ENCODE results near the gene CELF2.
"Not testable (repeated sequence)": the region's sequence is repeated elsewhere in the genome, so short reads cannot be mapped to it uniquely, and the experiment has no call there.

Gene CELF2

DNA sequence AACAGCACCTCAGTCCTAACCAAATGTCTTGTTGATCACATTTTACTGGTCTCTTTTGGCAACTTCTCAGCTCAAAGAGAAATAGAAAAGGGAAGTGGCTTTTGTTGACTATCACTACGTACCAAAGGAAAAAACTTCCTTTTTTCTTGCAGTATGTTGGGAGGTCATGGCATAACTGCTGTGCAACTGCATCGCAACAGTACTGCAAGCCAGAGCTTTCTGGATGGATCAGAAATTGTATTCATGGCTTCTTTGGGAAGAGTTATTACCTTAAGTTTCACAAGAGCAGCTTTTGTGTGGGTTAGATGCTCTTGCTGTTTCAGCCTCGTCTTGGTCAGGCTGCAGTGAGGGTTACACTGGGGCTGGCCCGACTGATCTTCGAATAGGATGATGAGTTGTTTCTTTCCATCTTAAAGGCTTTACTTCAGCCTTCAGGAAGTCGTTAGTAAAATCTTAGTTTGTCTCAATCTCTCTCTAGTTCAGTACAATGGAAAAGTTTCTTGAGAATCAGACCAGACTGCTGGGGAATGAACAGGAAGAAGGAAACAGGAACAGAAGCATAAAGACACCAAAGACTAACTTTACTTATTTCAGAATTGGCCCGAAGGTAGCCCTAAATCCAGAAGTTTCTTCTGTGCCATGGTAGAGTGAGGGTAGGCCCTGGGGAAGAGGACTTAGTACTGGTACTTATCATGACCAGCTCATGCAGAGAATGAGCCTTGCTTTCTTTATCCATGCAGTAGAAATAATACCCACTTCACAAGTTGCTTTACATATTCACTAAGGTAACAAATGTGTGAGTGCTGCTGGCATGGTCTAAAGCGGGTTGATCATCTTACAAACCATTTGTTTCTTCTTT lies 153.6 kb downstream of the CELF2 start:
- DNase-seq (ENCODE audit: low read depth in 2 of 2), result no peak

DNA sequence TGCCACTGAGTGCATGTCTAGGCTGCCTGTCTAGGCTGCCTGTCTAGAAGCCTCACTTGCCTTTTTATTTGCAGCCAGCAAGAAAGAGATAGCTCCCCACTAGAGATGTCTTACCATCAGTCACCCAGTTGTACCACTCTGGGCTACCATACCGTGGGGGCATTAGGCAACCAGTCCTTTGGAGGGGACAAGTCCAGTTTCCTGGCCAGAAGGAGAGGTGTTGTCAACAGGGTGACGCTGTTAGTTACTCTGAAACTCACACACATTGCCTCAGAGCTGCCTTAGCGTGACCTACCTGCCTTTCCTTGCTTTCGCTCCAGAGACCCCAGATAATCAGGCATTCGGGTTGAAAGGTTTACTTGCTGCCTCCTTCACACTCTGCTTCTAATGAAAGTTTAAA lies 155.4 kb downstream of the CELF2 start:
- DNase-seq (ENCODE audit: low read depth in 2 of 2), result no peak

DNA sequence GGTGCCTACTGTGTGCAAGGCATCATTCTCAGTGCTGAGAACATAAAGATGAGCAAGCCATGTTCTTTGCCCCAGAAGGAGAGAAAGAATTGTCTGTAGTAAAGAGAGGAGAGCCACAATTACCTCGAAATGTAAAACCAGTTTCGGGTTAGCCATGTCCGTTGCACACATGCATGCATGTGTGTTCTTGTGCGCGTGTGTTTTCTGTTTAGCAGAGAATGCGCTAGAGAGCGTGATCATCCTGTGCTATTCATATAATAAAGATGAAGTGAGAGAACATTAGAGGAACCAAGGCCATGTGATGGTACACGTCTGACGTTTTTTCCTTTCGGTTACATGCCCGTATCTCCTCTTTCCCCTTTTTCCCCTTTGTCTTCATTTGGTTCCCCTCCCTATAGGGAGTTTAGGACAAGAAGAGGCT lies 158.2 kb downstream of the CELF2 start:
- no peak for DNase-seq (ENCODE audit: low read depth in 2 of 2)

DNA sequence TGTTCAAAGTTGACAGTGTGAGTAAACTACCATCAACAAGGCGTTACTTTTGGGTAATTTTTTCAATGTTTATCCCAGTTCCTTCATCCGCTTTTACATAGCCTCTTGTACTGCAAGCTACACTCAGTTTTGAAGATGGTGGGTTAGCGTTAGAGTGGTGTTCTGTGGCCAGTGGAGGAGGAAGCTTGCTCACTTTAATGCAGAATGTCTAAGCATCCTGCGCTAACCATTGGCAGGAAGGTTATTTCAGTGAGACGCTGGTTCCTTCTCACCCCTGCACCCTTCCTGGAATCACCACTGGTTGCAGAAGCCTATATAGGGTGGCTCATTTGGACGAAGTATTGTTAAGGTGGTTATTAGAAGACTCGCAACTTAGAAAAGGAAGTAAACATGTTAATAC lies 159.1 kb downstream of the CELF2 start:
- DNase-seq (ENCODE audit: low read depth in 2 of 2), result no peak

DNA sequence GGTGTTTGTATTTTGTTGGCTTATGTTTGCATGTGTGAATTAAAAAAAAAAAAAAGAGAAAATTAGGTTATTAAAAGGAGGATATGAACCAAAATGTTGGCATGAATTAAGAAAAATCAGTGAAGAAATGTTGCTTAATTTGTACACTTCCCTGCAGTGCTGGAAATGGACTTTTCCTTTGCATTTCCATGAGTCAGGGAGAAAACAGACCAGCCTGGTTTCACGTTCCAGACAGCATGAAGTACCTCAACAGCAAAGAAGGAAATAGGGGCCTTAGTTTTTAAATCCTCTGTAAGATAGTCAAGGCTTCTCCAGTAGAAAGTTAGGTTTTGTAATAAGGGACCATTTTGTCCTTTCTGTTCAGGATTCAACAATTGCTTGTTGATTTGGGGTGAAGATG lies 159.7 kb downstream of the CELF2 start:
- DNase-seq (ENCODE audit: low read depth in 2 of 2), result no peak

DNA sequence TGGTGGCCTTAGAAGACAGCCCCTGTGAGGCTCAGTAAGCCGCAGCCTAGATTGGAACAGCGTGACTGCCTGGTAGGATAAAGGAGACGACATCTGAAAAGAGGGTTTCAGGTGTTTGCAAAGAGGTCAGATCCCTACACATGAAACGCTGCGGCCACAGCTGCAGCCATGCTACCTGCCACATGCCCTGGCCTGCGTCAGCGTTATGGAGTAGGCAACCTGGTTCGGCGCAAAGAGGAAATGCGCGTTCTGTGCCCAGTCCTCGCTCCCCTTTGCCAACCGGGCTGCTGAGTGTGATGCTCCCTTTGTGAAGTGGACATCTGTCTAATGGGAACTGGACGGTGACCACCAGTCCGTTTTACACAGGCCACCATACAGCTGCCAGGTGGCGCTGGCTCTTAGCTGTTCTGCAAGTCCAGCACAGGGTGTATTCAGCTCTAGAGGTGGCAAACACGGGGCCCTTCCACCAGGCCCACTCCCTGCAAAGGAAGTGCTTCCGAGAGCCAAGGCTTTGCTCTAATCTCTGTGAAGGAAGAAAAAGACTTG lies 160.3 kb downstream of the CELF2 start:
- peak in 1 of 2 donors; percentile 18 for DNase-seq (ENCODE audit: low read depth in 2 of 2)

DNA sequence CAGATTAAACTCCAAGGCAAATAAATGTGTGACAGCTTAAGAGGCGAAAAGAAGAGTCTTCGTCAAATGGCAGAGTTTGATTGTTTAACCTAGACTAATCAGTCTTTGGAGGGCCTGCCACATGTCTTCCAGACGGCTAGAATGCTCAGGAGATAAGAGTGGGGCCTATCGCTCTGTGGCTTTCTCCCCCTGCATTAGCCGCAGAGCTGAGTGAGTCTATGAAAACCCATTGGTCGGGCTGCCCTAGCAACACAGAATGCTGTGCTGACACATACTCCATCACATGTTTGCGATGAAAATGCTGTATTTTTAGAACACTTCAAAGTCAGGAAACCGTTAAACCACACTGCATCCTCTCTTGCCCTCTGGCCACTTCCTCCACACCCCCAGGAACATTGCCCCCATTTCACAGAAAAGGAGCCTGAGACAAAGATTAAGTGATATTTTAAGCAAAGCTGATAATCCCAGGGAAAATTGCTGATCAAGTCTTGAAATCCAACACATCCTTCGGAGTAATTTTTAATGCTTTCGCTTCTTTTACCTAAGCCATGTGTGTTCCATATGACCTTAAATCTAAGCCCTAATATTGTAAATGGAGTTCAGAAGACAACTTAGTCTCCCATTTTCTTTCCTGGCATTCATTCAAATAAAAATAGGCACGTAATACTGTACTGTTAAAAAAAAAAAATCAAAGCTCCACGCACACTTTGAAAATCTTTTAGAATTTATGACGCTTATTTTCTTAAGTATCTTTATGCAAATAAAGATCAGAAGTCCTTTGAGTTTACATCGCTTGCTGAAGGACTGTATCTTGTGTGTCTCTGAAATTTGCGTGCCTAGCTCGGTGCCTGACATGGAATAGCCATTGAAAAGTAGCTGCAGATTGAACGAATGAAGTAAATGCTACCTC lies 161.2 kb downstream of the CELF2 start:
- DNase-seq (ENCODE audit: low read depth in 2 of 2), result peak; percentile 46 to 65

DNA sequence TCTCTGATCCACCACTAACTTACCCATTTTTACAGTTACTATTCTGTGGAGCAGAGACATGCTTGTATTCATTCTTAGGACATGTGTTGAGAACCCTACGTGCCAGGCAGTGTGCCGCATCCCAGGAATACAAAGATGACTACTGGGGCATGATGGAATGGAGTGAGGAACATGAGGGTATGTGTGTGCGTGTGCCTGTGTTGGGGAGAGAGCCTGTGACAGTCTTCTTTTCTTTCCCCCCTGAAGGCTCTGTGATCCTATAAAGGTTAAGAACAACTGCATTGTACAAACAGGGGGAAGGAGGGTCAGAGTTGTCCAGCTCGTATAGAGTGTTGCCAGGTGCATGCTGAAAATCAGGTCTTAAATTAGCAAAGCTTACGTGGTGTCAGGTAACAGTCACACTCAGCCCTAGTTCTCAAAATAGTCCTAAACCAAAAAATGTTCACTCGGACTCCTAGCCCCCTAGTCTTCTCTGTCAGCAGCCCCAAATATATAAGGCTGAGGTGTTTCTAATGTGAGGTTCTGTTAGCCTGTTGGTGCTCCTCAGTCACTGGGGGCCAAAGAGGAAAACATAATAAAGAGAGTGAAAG lies 161.9 kb downstream of the CELF2 start:
- no peak for DNase-seq (ENCODE audit: low read depth in 2 of 2)

DNA sequence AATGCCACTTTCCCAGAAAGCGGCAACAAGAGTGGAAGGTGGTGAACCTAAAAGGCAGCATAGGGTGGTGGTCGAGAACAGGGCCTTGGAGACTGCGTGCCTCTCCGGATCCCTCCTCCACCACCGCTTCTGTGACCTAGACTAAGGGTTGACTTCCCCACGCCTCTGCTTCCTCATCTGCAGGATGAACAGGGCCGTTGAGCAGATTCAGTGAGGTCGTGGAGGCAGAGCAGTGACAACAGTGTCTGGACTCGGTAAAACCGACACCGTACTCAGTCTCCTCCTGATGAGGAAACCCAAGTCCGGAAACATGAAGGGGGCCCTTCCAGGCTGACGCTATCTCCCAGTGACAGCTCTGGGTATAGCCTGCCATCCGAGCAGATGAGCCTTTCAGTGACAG lies 162.6 kb downstream of the CELF2 start:
- DNase-seq (ENCODE audit: low read depth in 2 of 2), result peak in 1 of 2 donors; percentile 23

DNA sequence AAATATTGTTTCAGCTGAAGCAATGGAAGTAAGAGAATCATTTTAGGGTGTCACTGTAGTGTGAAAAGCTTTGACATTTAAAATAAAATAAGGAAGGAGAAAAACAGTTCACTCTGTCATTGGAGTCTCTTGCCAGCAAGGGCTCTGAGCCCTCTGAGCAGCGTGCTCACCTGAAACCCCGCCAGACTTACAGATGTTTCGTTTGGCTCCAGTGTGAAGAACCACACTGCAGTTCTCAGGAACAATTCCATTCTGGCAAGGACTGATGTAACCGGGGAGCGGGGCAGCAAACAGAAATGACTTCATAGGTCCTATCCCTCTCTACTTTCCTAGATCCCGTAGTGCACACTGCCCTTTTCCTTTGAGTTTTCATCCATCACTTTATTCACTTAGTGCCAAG lies 164.3 kb downstream of the CELF2 start:
- DNase-seq (ENCODE audit: low read depth in 2 of 2), result no peak

DNA sequence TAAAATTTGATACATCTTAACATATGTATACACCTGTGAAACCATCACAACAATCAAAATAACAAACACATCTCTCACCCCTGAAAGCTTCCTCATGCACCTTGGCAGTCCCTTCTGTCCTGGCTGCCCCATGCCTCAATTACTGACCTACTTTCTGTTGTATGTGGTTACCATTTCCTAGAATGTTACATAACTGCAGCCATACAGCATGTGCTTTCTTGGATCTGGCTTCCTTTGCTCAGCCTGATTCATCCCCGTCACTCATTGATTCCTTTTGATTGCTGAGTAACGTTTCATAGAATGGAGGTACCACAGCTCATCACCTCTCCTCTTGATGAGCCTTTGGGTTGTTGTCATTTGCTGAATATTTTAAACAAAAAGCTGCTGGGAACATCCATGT lies 165.3 kb downstream of the CELF2 start:
- DNase-seq (ENCODE audit: low read depth in 2 of 2), result no peak

DNA sequence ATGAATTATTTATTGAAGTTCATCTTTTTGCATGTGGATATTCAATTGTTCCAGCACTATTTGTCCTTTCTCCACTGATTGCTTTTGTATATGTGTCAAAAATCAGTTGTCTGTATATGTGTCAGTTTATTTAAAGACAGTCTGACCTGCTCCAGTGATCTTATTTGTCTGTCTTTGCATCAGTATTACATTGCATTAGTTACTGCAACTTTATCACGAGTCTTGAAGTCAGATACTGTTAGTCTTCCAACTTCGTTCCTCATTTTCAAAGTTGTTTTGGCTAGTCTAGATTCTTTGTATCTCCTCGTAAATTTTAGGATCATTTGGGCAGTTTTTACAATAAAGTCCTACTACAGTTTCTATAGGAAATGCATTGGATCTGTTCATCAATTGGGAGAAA lies 166.4 kb downstream of the CELF2 start:
- no peak for DNase-seq (ENCODE audit: low read depth in 2 of 2)

DNA sequence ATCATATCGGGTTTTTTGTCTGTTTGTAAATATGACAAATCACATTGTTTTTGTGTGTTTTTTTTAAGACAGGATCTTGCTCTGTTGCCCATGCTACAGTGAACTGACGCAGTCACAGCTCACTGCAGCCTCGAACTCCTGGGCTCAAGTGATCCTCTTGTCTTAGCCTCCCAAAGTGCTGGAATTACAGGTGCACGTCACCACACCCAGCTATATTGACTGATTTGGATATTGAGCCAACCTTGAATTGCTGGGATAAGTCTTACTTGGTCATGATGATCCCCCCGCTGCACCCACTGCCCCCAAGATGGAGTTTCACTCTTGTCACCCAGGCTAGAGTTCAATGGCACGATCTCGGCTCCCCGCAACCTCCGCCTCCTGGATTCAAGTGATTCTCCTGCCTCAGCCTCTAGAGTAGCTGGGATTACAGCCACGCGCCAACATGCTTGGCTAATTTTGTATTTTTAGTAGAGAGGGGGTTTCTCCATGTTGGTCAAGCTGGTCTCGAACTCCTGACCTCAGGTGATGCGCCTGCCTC lies 167.5 kb downstream of the CELF2 start:
- not testable (repeated sequence) for DNase-seq (ENCODE audit: low read depth in 2 of 2)

DNA sequence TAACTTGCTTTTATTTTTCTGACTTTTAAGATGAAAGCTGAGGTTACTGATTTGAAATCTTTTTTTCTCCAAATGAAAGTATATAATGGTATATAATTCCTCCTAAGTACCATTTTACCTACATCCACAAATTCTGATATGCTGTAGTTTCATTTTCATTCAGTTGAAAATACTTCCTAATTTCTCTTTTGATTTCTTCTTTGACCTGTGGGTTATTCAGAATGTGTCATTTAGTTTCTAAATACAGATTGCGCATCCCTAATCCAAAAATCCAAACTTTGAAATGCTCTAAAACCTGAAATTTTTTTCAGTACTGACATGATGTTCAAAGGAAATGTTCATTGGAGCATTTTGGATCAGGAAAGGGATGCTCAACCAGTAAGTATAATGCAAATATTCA lies 168.7 kb downstream of the CELF2 start:
- DNase-seq (ENCODE audit: low read depth in 2 of 2), result no peak

DNA sequence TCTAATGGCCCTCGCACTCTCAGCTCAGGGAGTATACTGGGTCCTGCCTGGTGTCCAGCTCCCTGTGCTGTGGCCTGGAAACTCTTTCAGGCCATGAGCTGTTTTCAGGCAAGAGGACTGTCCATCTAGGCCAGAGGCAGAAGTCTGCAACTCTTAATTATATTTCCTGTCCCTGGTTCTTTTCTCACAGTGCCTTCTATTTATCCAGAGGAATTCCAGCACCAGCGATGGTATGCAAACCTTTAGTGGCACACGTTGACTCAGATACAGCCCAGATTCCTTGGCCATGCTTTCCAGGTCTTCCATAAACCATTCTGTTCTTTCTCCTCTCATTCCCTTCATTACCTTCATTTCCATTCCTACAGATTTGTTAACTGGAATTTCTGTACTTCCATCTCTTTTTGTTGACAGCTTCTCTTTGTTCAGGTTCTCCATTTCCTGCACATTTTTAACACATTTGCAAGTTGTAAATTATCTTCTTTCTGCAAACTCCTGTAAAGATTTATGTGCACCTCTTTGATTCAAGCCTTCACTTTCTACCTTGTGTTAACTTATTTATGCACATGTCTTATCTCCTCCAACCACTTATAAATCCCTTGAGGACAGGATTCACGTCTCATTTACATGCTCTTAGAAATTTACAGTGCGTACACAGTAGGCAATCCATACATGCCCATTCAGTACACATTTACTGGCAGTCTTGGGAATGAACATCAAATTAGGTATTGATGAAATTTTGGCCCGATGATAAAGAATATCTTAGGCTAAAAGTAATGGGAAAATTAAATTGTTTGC lies 172.1 kb downstream of the CELF2 start:
- no peak for DNase-seq (ENCODE audit: low read depth in 2 of 2)

DNA sequence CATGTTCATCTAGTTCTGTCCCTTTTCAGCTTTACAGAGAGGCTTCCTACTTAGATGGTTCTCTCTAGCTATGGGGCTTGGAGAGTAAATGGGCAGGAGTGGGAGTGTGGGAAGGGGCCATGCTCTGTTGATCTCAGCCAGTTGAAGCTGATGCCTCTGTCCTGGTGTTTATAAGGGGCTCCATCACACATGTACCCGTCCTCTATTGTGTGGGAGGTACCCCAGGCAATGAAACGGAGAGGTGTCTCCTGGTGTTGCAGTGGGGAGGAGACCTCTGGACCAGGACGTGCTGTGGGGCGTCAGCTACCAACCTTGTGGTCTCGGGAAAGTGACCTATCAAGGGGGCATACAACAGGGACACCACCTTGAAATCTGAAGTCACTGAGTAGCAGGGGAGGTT lies 173.5 kb downstream of the CELF2 start:
- no peak for DNase-seq (ENCODE audit: low read depth in 2 of 2)

DNA sequence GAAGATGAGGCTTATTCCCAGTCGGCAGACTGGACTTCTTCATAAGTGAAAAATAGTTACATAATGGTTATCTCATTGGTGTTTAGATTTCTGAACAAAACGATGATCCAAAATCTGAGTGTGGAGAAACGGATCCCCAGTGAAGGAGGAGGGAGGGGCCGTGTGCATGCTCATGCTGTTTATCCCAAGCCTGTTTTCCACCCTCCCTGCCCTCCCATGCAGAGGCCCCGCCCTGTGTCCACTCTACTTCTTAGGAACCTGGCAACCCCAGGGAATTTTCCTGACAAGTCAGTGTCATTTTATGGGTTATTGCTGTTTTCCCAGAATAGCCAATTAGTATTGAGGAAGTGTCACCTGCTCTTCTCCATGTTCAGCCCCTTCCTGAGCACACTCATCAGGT lies 174.0 kb downstream of the CELF2 start:
- no peak for DNase-seq (ENCODE audit: low read depth in 2 of 2)

DNA sequence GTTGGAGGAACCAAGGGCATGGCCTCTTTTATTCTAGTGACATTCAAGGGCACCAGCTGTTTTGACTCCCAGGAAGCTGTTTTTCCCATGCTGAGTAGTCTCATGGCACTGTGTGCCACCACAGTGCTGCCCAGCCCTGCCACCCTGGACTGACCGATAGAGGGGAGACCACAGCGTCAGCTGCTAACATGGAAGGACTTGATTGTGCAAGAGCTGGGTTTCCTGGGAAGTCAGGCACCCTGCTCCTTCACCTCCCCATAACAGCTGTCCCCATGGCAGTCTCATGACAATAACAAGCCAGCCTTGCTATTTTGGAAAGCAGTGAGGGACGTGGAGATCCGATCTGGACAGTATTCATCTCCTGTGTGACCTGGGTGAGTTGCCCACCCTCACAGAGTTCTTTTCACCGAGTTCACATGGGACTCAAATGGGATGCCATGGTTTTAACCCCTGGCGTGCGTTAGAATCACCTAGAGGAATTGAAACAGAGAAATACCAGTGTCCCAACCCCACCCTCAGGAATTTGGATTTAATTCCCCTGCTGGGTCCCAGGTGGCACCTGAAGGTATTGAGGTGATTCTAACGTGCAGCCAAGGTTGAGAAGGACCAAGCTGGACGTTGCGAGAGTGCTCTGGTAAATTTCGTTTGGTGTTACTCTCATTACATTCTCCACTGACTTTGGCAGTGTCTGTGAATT lies 174.8 kb downstream of the CELF2 start:
- no peak for DNase-seq (ENCODE audit: low read depth in 2 of 2)

DNA sequence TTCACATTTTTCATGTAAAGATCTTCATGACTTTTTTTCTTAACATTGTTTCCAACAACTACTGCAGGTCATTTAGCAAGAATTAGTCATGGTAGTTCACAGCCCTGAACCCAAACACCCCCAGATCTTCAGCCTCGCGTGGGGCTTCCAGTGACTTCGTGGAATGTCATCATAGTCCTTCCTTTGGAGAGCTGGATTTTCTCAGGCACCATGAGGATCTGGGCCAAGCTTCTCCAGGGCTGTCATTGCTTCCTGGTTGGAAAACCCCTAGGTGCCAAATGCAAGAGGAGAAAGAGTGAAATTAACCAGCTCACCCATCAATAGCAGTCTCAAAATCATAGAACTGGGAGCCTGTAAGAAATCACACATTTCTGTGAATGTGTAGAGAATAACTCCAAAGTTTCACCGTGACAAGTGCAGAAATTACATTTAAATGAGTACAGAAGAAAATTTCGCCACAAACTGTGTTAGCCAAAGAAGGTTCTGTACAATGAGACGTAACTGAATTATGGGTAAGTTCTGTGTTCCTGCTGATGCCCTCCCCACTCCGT lies 175.4 kb downstream of the CELF2 start:
- no peak for DNase-seq (ENCODE audit: low read depth in 2 of 2)
